NCI-H187 treated with DMSO at 0.1 percent for 48 hours (cell line): ENCODE measurements around the gene TMEM255B.

ENCODE experiments used
- DNase-seq: peaks from one replicate; lab custom pipeline; 2025; lab: John Stamatoyannopoulos, UW

Gene TMEM255B

GRCh38 chr13:113861433-113862030, 102.5 kb downstream of the TMEM255B start:
- no peak for DNase-seq

- DNase-seq, result no peak
Observed at GRCh38 chr13:113862191-113862930, 103.3 kb downstream of the TMEM255B start.

GRCh38 chr13:113862931-113863523, 104.0 kb downstream of the TMEM255B start:
- DNase-seq, result no peak

- DNase-seq, result no peak
Observed at GRCh38 chr13:113863524-113864272, 104.7 kb downstream of the TMEM255B start, which contains the start of gene GAS6. Gene GAS6 (minus strand): TSS chr13:113864076. CDS start chr13:113863920, 156 bp downstream.

- DNase-seq, result no peak
Observed at GRCh38 chr13:113864273-113864890, 105.4 kb downstream of the TMEM255B start.

- DNase-seq, result no peak
Observed at GRCh38 chr13:113865427-113865826, 106.4 kb downstream of the TMEM255B start.
